HepG2 (cell line): ENCODE results near the gene CCDC183.

Source experiments
- BHLHE40 ChIP-seq: IDR thresholded peaks from 2 replicates; pipeline ENCODE4 v1.6.1; 2011; ENCODE audit warnings: low read length, improper control_type of control experiment
- BRCA1 ChIP-seq: sonication (generic); formaldehyde crosslinking; IDR thresholded peaks from 2 replicates; pipeline ENCODE4 v1.4.0; 2020; ENCODE audit warnings: missing genetic modification reagents
- SMAD3 ChIP-seq: sonication (generic); formaldehyde crosslinking; IDR thresholded peaks from 2 replicates; pipeline ENCODE4 v1.4.0; 2020; ENCODE audit warnings: missing genetic modification reagents
- ZBTB1 ChIP-seq: sonication (generic); formaldehyde crosslinking; IDR thresholded peaks from 2 replicates; pipeline ENCODE4 v1.4.0; 2020; ENCODE audit warnings: missing genetic modification reagents, borderline replicate concordance
- TF ChIP-seq, protein P1 (sequence below): sonication (generic); formaldehyde crosslinking; IDR thresholded peaks from 2 replicates; pipeline ENCODE4 v1.4.0; 2020; ENCODE audit warnings: missing genetic modification reagents
- TF ChIP-seq, protein P2 (sequence below): sonication (generic); formaldehyde crosslinking; IDR thresholded peaks from 2 replicates; pipeline ENCODE4 v1.5.1; 2020; ENCODE audit warnings: mild to moderate bottlenecking, missing genetic modification reagents, moderate library complexity

DNA sequence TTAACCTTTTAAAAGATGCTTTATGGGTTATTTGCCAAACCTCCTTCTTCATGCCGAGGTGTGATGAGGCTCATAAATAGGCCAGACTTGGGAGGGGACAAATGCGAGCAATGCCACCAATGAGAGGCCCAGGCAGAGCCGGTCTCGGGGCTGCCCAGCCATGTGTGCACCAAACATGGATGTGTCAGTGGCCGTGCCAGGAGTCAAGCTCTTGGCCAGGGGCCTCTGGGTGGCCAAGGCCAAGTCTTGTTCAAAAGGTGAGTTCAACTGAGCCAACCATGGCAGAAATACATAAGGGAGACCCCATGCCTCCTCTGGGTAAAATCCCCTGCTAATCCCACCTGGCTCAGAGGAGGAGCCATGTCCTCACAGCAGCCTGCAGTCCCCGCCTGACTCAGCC, 20.9 kb upstream of the CCDC183 start:
- TF ChIP-seq, protein P1, sequence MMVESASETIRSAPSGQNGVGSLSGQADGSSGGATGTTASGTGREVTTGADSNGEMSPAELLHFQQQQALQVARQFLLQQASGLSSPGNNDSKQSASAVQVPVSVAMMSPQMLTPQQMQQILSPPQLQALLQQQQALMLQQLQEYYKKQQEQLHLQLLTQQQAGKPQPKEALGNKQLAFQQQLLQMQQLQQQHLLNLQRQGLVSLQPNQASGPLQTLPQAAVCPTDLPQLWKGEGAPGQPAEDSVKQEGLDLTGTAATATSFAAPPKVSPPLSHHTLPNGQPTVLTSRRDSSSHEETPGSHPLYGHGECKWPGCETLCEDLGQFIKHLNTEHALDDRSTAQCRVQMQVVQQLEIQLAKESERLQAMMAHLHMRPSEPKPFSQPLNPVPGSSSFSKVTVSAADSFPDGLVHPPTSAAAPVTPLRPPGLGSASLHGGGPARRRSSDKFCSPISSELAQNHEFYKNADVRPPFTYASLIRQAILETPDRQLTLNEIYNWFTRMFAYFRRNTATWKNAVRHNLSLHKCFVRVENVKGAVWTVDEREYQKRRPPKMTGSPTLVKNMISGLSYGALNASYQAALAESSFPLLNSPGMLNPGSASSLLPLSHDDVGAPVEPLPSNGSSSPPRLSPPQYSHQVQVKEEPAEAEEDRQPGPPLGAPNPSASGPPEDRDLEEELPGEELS (CRISPR knock-in tag), result no peak
- TF ChIP-seq BRCA1 (CRISPR knock-in tag) (no peak), ZBTB1 (no peak), SMAD3 (CRISPR knock-in tag) (no peak), BHLHE40 (no peak)
- TF ChIP-seq, protein P2, sequence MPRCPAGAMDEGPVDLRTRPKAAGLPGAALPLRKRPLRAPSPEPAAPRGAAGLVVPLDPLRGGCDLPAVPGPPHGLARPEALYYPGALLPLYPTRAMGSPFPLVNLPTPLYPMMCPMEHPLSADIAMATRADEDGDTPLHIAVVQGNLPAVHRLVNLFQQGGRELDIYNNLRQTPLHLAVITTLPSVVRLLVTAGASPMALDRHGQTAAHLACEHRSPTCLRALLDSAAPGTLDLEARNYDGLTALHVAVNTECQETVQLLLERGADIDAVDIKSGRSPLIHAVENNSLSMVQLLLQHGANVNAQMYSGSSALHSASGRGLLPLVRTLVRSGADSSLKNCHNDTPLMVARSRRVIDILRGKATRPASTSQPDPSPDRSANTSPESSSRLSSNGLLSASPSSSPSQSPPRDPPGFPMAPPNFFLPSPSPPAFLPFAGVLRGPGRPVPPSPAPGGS (CRISPR knock-in tag), result no peak
